ENCODE data around the gene CPLX1.
A peak's percentile ranks its signal among the peaks of the same experiment; 100 is the strongest.

Gene CPLX1

DNA sequence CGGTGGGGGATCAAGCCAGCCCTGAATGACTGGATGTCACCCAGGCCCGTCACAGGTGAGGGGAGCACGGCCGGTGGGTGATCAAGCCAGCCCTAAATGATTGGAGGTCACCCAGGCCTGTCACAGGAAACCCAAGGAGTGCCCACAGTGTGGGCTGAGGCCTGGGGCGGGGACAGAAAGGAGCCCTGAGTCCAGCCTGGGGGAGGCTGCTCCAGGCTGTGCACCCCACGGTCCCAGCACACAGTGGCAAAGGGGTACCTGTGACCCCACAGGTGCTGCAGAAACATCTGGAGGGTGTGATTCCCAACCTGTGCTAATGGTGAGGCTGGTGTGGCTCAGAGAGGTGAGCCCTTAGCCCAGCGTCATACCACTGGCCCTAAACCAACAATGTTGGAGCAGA lies 6.2 kb upstream of the CPLX1 start:
- no peak for DNase-seq (ENCODE audit: low read depth)

GRCh38 chr4:831483-831805 lies 5.5 kb upstream of the CPLX1 start:
- no peak for DNase-seq (ENCODE audit: low read depth)

- DNase-seq (ENCODE audit: low read depth), result no peak
Observed at GRCh38 chr4:830601-831482, 4.9 kb upstream of the CPLX1 start.

DNA sequence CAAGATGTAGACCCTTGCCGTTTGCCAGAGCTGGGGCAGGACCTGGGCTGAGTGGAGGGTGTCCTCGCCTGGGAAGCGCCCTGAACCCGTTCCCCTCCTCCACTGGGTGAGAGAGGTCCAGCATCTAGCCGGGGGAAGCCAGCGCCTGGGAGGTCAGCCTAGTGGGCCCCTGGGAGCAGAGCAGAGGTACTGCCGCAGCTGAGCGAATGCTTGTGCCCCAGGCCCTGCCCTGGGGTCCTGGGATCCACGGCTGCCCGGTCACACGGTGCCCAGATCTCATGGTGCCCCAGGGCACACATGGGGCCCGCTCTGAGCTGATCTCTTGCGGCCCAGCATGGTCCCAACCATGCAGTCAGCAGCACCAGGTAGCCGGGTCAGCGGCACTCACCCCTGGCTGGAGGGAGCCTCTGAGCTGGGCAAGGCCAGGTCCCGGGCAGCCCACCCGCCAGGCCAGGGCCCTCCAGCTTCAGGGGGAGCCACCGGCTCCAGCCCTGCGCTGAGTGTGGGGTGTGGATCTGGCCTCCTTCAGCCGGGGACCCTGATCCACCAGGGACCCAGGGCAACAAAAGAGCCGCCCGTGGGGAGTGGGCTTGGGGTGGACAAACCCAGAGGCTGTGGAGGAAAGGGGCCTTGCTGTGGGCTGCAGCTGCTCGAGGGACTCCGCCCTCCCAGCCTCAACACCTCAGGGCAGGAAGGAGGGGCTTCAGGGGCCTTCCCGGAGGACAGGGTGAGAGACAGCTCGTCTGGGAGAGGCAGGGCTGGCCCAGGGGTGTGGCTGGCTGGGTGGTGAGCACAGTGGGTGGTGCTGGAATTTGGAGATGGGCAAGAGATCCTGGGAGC lies 4.1 kb upstream of the CPLX1 start:
- DNase-seq (ENCODE audit: low read depth), result no peak

- no peak for DNase-seq (ENCODE audit: low read depth)
Observed at GRCh38 chr4:829291-829690, 3.4 kb upstream of the CPLX1 start.

GRCh38 chr4:828641-829271 lies 2.8 kb upstream of the CPLX1 start:
- peak; percentile 35 for DNase-seq (ENCODE audit: low read depth)

DNA sequence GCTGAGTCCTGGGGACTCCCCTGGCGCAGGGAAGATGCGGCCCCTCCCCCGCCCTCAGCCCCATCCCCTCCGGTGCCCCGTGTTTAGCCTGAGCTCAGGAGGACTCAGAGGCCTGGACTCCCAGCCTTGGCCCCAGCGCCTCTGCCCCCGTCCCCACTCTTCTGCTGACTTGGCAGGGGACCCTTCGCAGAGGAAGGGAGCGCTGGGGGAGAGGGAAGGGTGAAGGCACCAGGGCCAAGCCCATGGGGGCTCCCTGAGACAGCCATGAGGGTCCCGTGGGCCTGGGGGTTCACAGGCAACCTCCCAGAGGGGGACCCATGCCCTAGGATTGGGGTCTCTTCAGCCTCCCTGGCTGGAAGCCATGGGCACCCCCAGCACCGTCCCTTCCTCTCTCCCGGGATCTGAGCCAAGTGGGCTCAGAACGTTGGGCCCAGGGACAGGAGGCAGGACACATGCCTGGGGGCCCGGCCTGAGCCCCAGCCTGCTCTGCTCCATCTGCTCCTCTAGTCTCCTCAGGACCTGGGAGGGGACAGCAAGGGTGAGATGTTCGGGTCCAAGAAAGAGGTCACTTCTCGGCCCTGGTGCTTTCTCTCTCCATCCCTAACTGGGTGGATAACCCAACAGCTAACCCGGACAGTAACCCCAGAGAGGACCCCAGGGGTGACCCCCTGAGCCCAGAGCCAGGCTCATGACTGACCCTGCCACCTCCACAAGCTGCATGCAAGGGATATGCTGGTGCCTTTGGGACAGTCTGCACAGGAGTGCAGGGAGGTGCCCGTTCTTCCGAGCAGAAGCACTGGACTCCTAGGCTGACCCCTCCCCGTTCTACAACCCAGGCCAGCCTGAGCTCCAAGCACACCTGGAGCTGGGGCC lies 1.5 kb upstream of the CPLX1 start:
- no peak for DNase-seq (ENCODE audit: low read depth)

DNA sequence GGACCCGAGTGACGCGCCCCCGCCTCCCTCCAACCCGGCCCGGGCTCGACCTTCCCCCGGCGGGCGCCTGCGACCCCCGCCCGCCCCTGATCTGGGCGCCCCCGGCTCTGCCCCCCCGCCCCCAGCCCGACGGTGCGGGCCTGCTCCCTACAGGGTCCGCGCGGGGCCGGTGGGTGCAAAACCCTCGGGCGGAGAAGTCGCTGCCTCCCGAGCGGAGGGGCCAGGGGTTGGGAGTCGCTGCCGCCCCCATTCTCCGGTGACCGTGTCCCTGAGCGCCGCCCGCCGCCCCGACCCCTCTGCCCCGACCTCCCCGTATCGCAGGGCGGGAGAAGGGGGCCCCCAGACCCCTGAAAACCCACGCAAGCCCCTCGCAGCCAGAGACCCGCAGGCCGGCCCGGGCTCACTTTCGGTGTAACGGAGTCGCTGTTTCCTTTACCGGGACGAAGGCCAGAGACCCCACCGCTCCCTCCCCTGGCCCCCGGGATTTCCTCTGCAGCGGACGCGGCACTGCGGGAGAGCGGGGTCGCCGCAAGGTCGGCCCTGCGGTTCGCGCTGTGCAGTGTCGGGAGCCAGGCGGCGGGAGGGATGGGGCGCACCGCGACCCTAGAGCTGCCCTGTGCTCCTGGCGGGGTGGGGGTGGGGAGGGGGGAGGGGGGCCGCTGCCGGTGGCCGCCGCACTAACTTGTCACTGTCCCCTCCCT lies 729 bp upstream of the CPLX1 start:
- DNase-seq (ENCODE audit: low read depth), result no peak

DNA sequence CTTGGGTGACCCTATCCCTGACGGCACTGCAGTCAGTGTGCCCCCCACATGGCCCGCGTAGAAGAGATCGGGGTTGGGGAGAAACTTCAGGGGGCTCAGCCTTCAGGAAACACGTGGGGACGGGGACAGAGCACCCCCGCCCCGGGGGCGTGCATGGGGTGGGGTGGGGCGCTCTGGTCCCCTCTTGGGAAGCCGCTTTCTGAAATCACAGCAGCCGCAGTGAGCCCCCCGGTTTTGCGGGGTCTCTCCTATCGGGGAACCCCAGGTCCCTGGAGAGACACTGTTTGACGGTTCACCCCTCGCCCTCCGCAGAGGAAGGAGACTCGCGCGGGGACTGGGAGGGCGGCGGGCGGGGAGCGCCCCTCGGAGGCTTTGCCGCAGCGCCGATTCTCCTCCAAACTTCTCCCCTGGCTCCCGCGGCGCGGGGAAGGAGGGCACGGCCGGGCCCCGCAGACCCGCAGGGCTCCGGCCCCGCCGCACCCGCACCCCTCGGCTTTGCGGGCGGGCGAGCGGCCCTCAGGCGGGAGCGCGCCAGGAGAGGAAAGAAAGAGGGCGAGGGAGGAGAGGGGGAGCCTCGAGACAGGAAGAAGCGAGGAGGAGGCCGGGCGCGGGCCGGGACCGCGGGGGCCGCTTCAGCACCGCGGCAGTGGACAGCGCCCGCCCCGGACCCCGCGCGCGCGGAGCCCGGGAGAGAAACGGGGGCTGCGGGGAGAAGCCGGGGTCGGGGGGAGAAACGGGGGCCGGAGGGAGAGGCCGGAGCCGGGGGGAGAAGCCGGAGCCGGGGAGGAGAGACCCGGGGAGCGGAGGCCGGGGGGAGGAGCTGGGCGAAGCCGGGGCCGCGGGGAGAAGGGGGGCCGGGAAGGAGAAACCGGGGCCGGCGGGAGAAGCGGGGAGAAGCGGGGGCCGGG lies 612 bp downstream of the CPLX1 start:
- peak; percentile 41 for DNase-seq (ENCODE audit: low read depth)

- peak; percentile 6 for DNase-seq (ENCODE audit: low read depth)
Observed at GRCh38 chr4:824461-825062, 1.4 kb downstream of the CPLX1 start.

- no peak for DNase-seq (ENCODE audit: low read depth)
Observed at GRCh38 chr4:823761-824460, 2.0 kb downstream of the CPLX1 start.

DNA sequence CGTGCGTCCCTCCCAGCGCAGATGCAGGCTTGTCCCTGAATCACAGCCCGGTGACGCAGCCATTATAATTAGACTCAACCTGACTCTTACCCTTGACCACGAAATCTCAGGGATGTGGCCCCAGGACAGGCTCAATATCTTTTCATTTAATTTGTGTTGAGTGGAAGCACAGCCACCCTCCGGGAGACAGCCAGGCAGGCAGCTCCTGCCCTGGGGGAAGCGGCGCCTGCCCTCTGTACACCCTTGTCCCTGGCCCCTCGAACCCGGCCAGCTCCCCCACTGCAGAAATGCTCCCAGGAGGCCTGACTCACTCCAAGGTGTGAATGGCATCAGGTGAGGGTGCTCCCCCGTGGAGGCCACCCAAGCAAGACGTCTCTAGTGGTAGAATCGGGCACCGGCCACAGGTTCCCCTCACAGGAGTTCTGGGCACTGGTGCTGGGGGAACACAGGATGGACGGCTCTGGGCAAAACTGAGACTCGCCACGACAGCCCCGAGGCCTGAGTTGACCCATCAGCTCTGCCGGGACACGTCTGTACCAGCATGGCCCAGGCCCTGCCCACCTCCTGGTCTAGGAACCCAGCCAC lies 2.7 kb downstream of the CPLX1 start:
- DNase-seq (ENCODE audit: low read depth), result no peak

DNA sequence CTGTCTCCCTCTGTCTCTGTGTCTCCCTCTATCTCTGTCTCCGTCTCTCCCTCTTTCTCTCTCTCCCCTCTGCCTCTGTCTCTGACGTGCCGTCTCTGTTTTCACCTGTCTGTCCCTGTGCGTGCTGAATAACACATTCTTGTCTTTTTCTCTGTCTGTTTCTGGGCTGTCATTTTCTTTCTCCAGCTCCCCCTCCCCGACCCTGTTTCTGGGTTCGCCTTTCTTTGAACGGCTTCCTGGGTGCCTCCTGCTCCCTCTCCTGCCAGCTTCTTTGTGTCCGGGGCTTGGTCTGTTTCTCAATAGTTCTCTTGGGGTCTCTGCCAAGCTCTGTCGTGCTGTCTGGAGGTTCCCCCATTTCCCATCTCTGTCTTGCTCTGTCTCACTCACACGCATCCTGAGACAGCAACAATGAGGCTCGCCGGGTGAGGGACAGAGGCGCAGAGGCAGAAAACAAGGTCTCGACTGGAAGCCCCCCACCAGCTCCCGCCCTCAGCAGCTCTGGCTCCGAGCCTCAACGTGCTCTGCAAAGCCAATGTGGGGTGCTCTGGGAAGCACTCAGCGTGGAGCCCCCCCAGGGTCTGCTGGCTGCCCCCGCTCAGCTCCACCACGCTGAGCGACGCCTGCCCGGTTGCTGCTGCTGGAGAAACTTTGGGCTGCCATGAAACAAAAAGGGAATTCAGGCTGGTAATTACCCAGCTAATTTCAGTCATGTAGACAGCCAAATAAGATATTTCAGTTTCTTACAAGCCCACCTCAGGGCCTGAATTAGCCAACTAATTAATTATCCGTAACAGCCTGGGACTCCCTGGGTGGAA lies 3.4 kb downstream of the CPLX1 start:
- no peak for DNase-seq (ENCODE audit: low read depth)

GRCh38 chr4:821631-822030 lies 4.3 kb downstream of the CPLX1 start:
- DNase-seq (ENCODE audit: low read depth), result no peak

DNA sequence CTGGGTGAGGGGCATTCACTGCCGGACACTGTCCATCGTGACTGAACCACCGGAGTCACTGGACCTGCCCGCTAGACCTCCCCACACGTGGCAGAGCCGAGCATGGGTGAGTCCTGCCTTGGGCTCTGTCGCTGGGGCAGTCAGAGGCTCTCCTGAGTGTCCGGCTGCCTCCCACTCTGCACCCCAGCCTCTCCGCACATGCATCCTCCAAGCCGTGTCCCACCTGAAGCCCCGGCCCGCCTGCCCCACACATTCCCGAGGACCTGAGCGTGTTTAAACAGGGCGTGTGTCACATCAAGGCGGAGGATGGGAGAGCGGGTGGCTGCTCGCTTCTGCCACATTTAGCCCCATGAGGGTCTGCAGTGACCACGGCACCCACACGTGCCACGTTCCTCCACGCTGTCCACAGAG lies 4.7 kb downstream of the CPLX1 start:
- DNase-seq (ENCODE audit: low read depth), result no peak

DNA sequence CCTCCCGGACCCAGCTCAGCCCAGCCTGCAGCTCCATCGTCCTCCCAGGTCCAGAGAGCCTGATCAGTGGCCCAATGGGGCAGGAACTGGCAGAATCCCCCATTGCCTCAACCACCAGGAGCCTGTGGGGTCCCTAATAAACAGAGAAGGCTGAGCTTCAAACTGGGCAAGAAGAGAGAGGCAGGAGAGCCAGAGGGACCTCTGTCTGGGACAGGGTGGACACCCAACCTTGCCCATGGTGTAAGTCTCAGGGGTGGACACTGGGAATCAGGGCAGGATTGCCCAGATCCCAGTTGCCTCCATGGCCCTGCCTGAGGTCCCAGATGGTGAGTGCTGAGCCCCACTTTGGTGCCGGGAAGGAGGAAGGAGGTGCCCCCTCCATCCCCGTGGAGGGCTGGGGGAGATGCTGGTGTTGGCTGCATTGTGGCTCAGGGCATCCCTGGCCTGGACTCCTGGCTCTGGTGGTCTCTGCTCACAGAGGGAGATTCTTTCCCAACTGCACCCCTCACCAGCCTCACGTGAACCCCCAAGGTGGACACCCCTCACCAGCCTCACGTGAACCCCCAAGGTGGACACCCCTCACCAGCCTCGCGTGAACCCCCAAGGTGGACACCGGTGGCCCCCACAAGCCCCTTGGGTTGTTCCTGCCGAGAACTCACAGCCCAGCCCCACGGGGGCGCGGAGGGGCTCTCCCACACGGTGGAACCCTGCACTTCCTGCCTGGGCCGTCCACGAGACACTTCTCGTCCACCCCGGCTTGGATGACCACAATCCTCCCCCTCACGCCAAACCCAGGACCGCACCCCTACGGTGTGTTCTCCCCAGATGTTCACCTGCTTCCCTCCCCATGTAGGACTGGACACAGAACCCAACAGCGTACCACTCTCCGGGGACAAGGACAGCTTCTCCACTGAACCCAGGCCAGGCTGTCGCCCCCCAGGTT lies 5.4 kb downstream of the CPLX1 start:
- DNase-seq (ENCODE audit: low read depth), result no peak

Measured in EH (cell line).